WERI-Rb-1 (cell line): ENCODE results near the gene ZNF70.

Source experiments
- DNase-seq: peaks from one replicate; pipeline ENCODE4 v3.0.0-alpha.2; 2020
- H3K27ac ChIP-seq: fragments of 250-450 bp; sonication (Bioruptor Pico); 2 replicates; pipeline ENCODE4 v1.5.1; 2020; ENCODE audit warnings: mild to moderate bottlenecking, moderate library complexity
- H3K27me3 ChIP-seq: fragments of 250-450 bp; sonication (Bioruptor Pico); 2 replicates; pipeline ENCODE4 v1.5.1; 2021; ENCODE audit warnings: mild to moderate bottlenecking, low read depth, moderate library complexity; ENCODE audit not compliant: insufficient read depth, severe bottlenecking
- H3K36me3 ChIP-seq: fragments of 250-450 bp; sonication (Bioruptor Pico); 2 replicates; pipeline ENCODE4 v1.5.1; 2020; ENCODE audit warnings: mild to moderate bottlenecking, moderate library complexity
- H3K4me3 ChIP-seq: 2 replicates; pipeline ENCODE4 v1.5.1; 2011; ENCODE audit warnings: low read depth, mild to moderate bottlenecking, control low read depth, low read length
- H3K9me3 ChIP-seq: fragments of 250-450 bp; sonication (Bioruptor Pico); 2 replicates; pipeline ENCODE4 v1.5.1; 2021; ENCODE audit warnings: mild to moderate bottlenecking, moderate library complexity; ENCODE audit not compliant: severe bottlenecking
- TF ChIP-seq, protein P1 (sequence below): IDR thresholded peaks from 2 replicates; pipeline ENCODE4 v1.5.1; 2011; ENCODE audit warnings: low read depth, mild to moderate bottlenecking, control low read depth, inconsistent platforms, low read length

ZNF70 gene

DNA sequence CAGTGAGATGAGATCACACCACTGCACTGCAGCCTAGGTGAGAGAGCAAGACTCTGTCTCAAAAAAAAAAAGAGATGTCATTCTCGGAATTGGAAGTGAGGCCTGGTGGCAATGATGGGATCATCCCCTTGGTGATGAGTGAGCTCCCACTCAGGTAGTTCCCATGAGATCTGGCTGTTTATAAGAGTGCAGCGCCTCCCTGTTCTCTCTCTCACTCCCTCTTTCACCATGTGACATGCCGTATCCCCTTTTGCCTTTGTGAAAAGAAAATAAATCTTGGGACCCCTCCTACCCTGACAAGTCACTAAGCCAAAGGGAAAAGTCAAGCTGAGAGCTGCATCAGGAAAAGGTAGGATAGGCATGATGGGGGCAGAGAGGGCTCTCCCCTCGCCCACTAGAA lies 28.8 kb downstream of the ZNF70 start:
- Histone ChIP-seq H3K4me3 (no peak overlapping the region), H3K36me3 (no peaks in the 10 kb centered on the region), H3K9me3 (no peaks in the 10 kb centered on the region), H3K27ac (no peak overlapping the region), H3K27me3 (no peaks in the 10 kb centered on the region)
- no peak for DNase-seq
- TF ChIP-seq, protein P1, sequence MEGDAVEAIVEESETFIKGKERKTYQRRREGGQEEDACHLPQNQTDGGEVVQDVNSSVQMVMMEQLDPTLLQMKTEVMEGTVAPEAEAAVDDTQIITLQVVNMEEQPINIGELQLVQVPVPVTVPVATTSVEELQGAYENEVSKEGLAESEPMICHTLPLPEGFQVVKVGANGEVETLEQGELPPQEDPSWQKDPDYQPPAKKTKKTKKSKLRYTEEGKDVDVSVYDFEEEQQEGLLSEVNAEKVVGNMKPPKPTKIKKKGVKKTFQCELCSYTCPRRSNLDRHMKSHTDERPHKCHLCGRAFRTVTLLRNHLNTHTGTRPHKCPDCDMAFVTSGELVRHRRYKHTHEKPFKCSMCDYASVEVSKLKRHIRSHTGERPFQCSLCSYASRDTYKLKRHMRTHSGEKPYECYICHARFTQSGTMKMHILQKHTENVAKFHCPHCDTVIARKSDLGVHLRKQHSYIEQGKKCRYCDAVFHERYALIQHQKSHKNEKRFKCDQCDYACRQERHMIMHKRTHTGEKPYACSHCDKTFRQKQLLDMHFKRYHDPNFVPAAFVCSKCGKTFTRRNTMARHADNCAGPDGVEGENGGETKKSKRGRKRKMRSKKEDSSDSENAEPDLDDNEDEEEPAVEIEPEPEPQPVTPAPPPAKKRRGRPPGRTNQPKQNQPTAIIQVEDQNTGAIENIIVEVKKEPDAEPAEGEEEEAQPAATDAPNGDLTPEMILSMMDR, result no peak

DNA sequence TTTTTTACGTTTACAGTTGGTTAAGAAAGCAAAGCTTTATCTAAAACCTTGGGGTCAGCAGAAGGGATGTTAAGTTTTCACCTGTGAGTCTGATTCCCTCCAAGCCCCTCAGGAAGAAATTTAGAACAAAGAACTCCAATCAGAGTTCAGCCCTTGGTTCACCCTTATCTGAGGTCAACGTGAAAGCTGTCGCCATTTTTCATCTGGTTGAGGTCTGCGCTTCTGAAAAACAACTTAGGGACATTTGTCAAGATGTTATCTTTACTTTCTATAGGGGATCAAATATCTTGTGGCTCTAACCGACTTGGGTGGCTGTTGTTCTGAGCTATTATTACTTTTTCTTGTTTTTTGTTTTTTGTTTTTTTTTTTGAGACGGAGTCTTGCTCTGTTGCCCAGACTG lies 30.1 kb downstream of the ZNF70 start:
- Histone ChIP-seq H3K36me3 (no peaks in the 10 kb centered on the region), H3K4me3 (no peak overlapping the region), H3K27ac (no peak overlapping the region), H3K27me3 (no peaks in the 10 kb centered on the region), H3K9me3 (no peaks in the 10 kb centered on the region)
- TF ChIP-seq, protein P1, result no peak
- no peak for DNase-seq

DNA sequence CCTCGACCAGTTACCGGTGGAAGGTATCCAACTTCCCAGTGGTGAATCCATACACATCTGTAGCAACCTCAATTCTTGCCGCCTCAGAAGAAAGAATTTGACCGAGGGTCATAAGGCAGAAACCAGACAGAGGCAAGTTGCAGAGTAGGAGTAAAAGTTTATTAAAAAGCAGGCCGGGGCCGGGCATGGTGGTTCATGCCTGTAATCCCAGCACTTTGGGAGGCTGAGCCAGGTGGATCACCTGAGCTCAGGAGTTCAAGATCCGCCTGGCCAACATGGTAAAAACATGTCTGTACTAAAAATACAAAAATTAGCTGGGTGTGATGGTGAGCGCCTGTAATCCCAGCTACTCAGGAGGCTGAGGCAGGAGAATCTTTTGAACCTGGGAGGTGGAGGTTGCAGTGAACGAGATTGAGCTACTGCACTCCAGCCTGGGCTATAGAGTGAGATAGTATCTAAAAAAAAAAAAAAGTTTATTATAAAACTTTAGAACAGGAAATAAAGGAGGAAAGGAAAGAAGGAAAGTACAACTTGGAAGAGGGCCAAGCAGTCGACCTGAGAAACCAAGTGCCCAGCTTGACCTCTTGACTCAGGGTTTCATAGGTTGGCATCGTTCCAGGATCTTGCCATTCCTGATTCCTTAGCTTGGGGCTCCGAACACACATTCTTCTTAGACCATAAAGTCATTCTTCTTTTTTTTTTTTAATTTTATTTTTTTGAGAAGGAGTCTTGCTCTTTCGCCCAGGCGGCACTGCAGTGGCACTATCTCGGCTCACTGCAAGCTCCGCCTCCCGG lies 32.3 kb downstream of the ZNF70 start:
- Histone ChIP-seq H3K27me3 (no peaks in the 10 kb centered on the region), H3K4me3 (no peak overlapping the region), H3K27ac (no peak overlapping the region), H3K9me3 (no peaks in the 10 kb centered on the region), H3K36me3 (peaks cover 17% of the 10 kb centered on the region)
- TF ChIP-seq, protein P1, result no peak
- no peak for DNase-seq

DNA sequence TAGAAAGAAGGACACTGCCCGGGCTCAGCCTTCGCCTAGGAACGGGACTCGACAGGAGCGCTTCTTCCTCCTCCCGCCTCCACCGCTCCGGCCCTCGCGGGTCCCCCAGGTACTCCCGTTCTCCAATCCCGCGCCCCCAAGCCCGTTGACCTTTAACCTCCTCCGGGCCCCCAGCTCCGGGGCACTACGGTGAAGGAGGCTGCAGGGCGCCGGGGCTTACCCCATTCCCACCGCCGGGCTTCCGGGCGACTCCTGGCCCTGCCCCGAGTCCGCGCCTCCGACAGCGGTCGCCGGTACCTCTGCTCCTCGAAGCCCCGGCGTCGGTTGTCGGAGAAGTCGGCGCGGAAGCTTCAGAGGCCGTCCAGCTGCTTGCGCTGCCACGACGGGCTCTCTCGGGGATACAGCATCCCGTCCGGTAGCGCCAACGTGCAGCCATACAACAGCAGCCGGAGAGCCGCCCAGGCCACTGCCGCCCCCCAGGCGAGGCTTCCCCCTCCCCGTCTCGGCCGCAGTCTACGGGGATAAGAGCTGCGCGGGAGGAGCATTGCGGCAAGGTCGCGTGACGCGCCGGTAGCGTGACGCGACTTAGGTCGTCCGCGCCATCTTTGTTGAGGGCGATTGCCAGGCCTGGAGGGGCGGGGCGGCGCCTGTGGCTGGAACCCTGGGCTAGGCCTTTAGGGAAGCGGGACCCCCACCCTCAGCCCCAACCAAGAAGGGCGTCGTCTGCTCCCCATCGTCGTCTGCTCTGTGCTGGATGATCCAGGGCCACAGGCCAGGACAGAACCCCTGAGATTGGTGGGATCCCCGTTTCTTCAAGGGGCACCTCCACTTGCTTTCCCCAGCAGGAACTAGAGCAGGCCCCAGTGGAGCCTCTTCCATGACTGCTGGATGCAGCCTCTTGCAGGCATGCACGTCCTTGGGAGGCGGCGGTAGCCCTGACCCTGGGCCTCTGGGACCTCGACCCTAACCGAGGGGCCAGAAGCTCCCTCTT lies 33.8 kb downstream of the ZNF70 start:
- Histone ChIP-seq H3K9me3 (no peaks in the 10 kb centered on the region), H3K27ac (peak overlapping the region; percentile 81), H3K36me3 (peaks cover 27% of the 10 kb centered on the region), H3K4me3 (peak overlapping the region; percentile 81), H3K27me3 (no peaks in the 10 kb centered on the region)
- DNase-seq, result peak; percentile 91
- TF ChIP-seq, protein P1, result no peak

DNA sequence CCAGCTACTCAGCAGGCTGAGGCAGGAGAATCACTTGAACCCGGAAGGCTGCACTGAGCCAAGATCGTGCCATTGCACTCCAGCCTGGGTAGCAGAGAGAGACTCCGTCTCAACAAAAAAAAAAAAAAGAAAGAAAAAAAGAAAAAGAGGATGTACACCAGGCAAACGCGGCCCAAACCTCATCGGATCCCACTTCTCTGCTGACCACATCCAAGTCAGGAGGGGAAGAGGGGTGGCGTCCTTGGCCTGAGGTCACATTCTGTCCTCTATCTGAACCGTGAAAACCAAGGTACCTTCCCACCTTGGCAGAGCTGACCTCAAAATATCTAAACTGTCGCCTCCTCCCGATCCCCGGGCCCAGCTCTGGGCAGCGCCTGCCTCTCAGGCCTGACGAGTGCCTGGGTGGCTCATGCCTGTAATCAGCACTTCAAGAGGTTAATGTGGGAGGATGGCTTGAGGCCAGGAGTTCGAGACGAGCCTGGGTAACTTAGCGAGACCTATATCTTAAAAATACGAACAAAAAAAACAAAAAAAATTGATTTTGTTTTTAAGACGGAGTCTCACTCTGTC lies 35.0 kb downstream of the ZNF70 start:
- TF ChIP-seq, protein P1, result no peak
- no peaks in the 10 kb centered on the region for H3K9me3 ChIP-seq
- H3K36me3 ChIP-seq, result peaks cover 39% of the 10 kb centered on the region
- H3K27me3 ChIP-seq, result no peaks in the 10 kb centered on the region
- no peak for DNase-seq
- no peak overlapping the region for H3K27ac ChIP-seq
- H3K4me3 ChIP-seq, result no peak overlapping the region
